DMS79 (cell line): ENCODE data around the gene ARHGAP21.

Experiments
- DNase-seq: peaks from one replicate; lab custom pipeline; 2025; lab: John Stamatoyannopoulos, UW

Gene ARHGAP21

GRCh38 chr10:24533981-24534380, 189.7 kb downstream of the ARHGAP21 start:
- no peak for DNase-seq
